NB4 (cell line): ENCODE results near the gene RETREG3.

Experiments used
- DNase-seq: peaks from one replicate; pipeline ENCODE4 v3.0.0; 2010; ENCODE audit warnings: low read depth
- H3K4me3 ChIP-seq: one replicate; pipeline ENCODE4 v1.5.1; 2011; ENCODE audit warnings: mild to moderate bottlenecking, low read depth, low read length, moderate library complexity
- MYC ChIP-seq: IDR thresholded peaks from 2 replicates; pipeline ENCODE4 v1.6.1; 2011; ENCODE audit warnings: low read depth, low read length
- POLR2A ChIP-seq: IDR thresholded peaks from 2 replicates; pipeline ENCODE4 v1.6.1; 2011; ENCODE audit warnings: mild to moderate bottlenecking; ENCODE audit not compliant: insufficient read length; ENCODE audit errors: extremely low read depth
- TF ChIP-seq, protein P1 (sequence below): IDR thresholded peaks from one replicate; pipeline ENCODE4 v1.5.1; 2012; ENCODE audit warnings: low read depth, low read length
- TF ChIP-seq, protein P2 (sequence below): IDR thresholded peaks from 2 replicates; pipeline ENCODE4 v1.6.1; 2011; ENCODE audit warnings: low read depth, low read length

The RETREG3 gene

DNA sequence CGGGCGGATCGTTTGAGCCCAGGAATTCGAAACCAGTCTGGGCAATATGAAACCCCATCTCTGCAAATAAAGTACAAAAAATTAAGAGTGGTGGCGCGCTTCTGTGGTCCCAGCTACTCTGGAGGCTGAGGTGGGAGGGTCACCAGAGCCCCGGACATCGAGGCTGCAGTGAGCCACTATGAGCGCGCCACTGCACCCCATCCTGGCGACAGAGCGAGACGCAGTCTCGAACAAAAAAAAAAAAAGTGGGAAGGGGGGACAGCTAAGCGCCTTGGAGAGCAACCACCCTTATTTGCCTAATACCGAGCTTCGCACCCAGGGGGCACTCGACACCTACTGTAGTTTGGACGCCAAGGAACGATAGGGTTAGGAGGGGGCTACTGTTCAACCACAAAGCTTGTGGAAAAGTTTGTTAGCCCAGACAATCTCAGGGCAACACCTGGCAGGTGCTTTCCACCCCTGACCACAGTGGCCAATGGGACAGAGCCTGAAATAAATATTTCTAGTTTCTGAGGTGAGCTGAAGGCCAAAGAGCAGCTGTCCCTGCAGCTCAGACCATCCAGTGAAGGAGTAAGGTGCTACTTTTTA is 30.8 kb downstream of the RETREG3 start:
- DNase-seq, result peak; percentile 92
- TF ChIP-seq, protein P1, sequence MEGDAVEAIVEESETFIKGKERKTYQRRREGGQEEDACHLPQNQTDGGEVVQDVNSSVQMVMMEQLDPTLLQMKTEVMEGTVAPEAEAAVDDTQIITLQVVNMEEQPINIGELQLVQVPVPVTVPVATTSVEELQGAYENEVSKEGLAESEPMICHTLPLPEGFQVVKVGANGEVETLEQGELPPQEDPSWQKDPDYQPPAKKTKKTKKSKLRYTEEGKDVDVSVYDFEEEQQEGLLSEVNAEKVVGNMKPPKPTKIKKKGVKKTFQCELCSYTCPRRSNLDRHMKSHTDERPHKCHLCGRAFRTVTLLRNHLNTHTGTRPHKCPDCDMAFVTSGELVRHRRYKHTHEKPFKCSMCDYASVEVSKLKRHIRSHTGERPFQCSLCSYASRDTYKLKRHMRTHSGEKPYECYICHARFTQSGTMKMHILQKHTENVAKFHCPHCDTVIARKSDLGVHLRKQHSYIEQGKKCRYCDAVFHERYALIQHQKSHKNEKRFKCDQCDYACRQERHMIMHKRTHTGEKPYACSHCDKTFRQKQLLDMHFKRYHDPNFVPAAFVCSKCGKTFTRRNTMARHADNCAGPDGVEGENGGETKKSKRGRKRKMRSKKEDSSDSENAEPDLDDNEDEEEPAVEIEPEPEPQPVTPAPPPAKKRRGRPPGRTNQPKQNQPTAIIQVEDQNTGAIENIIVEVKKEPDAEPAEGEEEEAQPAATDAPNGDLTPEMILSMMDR, result peak; percentile 82
- TF ChIP-seq MYC (peak; percentile 51; the same call in 1 of the 2 replicates), POLR2A (peak; percentile 21)
- TF ChIP-seq, protein P2, sequence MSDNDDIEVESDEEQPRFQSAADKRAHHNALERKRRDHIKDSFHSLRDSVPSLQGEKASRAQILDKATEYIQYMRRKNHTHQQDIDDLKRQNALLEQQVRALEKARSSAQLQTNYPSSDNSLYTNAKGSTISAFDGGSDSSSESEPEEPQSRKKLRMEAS, result peak; percentile 36; the same call in 1 of the 2 replicates
- peak overlapping the region; percentile 93 for H3K4me3 ChIP-seq

DNA sequence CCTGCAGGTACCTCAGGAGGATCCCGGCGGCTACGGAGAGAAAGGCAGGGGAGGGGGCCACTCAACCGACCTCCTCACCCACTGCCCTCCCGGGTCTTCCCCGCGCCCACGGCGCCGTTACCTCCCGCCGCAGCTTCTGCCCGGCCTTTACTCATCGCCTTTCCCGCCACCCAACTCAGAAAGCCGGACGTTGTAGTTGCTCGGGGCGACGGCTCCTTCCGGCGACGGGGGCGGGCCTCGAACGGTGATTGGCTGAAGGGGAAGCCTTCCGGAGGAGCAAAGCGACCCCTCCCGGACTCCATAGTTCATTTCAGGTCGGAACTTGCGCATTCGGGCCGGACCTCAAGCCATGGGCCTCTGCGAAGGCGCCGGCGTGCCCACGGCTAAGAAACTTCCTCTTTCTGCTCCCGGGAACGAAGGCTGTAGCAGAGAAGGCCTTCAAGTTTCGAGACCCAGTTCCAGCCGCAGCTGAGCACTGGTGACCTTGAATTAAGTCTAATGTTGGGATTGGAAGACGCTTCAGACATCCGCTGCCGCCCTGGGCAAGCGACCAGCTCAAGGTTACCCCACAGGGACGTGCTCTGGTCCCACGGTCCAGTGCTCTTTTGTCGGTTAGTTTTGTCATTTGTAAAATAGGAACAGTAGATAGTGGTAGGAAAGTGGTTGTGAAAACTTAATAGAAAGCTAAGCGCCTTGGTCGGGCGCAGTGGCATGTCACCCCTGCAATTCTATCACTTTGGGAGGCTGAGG is 31.5 kb downstream of the RETREG3 start, which contains the start of gene PSMC3IP:
PSMC3IP (minus strand) TSS at position 198 of the 750 bp plus-strand sequence; CDS start at position 155, 43 bp downstream.
- TF ChIP-seq MYC (peak; percentile 66), POLR2A (peak; percentile 73)
- TF ChIP-seq, protein P2, result peak; percentile 72
- TF ChIP-seq, protein P1, result peak; percentile 34
- peak within 1 kb of the TSS; percentile 96 for H3K4me3 ChIP-seq
- peak; percentile 97 for DNase-seq

DNA sequence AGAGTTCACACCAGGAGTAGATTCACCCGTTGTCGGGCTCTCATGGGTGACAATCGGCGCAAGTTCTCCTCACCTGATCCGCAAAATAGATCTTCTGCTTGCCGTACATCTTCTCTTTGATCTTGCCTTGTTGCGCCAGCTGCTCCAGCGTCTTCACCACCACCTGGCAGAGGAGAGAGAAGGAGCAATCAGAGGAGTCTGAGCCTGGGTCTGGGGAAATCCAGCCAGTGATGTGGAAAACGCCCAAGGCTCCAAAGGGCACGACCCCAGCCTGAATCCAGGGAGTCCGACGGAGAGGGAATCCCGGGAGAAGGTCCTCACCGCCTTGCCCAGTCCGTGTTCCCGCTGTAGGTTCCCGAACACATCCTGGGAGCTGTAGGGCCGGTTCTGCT is 32.0 kb downstream of the RETREG3 start:
- TF ChIP-seq POLR2A, result no peak
- TF ChIP-seq, protein P1, result no peak
- peak overlapping the region; percentile 96 for H3K4me3 ChIP-seq
- DNase-seq, result peak; percentile 42

DNA sequence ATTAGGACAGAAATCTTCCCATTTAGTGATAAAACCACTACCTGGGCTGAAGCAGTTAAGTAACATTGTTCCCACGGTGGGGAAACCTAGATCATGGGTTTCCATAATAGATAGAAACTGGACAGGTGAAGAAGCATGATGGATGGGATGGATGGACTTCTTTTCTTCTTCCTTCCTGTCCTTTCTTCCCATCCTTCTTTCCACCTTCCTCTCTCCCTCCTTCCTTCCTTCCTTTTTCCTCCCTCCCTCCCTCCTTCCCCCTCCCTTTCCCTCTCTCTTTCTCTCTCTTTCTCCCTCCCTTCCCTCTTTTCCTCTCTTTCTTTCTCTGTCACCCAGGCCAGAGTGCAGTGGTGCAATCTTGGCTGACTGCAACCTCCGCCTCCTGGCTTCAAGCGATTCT is 34.7 kb downstream of the RETREG3 start:
- H3K4me3 ChIP-seq, result no peak overlapping the region
- TF ChIP-seq POLR2A, result no peak
- no peak for TF ChIP-seq MYC
- TF ChIP-seq, protein P2, result no peak
- TF ChIP-seq, protein P1, result no peak
- DNase-seq, result no peak

DNA sequence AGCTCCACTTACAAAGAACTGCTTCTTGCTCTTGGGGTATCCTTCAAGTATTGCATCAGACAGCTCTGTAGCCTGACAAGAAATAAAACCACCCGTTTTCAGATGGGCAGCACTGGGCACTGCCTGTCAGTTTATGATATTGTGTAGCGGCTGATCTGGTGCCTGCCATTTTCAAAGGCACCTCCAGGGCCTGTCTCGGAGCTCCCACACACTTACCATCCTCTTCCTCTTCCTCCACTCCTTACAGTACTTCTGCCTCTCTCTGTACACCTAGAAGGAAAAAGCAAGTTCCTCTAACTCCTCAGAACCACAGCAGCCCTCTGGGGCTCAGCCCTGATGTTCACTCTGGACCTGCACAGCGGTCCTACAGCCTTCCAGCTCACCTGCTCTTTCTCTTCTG is 36.1 kb downstream of the RETREG3 start:
- peak; percentile 27 for DNase-seq
- no peak overlapping the region for H3K4me3 ChIP-seq
- TF ChIP-seq, protein P2, result no peak
- TF ChIP-seq POLR2A (no peak), MYC (no peak)
- TF ChIP-seq, protein P1, result no peak
